ENCODE measurements around the gene TCAIM. TPM values are rescaled to one million over a fixed set of nuclear protein-coding genes. Genes with fewer than 3 reads are reported as not detected.

The TCAIM gene
- polyA plus RNA-seq, 1 donor from 2014 or later = 38.1 TPM

DNA sequence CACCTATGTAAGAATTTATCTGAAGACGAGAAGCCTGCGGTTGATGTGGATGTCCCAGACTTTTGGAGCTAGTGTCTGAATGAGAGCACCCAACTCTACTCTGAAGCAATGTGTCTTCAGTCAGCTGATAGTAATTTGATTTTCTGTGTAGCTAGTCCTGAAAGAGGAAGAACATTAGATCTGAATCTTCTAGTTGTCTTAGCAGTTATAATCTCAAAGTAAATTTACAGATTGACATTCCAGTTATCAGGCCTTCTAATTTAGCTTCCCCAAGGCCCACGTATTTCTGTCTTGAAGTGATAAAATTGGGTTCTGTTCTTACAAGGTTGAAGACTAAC, 1.5 kb downstream of the TCAIM start:
- Histone ChIP-seq H3F3A (ENCODE audit: insufficient read depth, low read length, poor library complexity, severe bottlenecking) (no peaks in the 10 kb centered on the region), H3K9me3 (ENCODE audit: low read length) (no peaks in the 10 kb centered on the region), H3K4me3 (ENCODE audit: low read length) (peak overlapping the region; percentile 67), H4K20me1 (ENCODE audit: insufficient read depth) (no peaks in the 10 kb centered on the region), H3K4me2 (ENCODE audit: low read length) (peak overlapping the region; percentile 96), H2AFZ (ENCODE audit: low read depth, low read length) (no peak overlapping the region), H3K9me2 (ENCODE audit: insufficient read depth, low read length) (no peaks in the 10 kb centered on the region), H3K79me2 (replicated peaks; ENCODE audit: insufficient read depth, low read length) (peaks cover 33% of the 10 kb centered on the region), H3K36me3 (ENCODE audit: insufficient read depth, low read length) (no peaks in the 10 kb centered on the region), H3K27me3 (ENCODE audit: insufficient read depth, low read depth, low read length) (no peaks in the 10 kb centered on the region), H3K27ac (ENCODE audit: low read length) (no peak overlapping the region), H3K9ac (ENCODE audit: low read length) (no peak overlapping the region)
- no peak for TF ChIP-seq REST (IDR thresholded peaks at IDR 0.05; ENCODE audit: borderline replicate concordance)
- TF ChIP-seq EP300 (conservative IDR thresholded peaks at IDR 0.05; ENCODE audit: poor library complexity, severe bottlenecking) = no peak
- TF ChIP-seq MXI1 (conservative IDR thresholded peaks at IDR 0.05; ENCODE audit: poor library complexity, severe bottlenecking) = no peak
- no peak for TF ChIP-seq RAD21 (conservative IDR thresholded peaks at IDR 0.05)
- no peak for TF ChIP-seq CTCF (IDR thresholded peaks at IDR 0.05; ENCODE audit: poor library complexity, severe bottlenecking)
- no peak for TF ChIP-seq POLR2AphosphoS5 (IDR thresholded peaks at IDR 0.05)
- TF ChIP-seq SMC3 (conservative IDR thresholded peaks at IDR 0.05; ENCODE audit: poor library complexity) = no peak

DNA sequence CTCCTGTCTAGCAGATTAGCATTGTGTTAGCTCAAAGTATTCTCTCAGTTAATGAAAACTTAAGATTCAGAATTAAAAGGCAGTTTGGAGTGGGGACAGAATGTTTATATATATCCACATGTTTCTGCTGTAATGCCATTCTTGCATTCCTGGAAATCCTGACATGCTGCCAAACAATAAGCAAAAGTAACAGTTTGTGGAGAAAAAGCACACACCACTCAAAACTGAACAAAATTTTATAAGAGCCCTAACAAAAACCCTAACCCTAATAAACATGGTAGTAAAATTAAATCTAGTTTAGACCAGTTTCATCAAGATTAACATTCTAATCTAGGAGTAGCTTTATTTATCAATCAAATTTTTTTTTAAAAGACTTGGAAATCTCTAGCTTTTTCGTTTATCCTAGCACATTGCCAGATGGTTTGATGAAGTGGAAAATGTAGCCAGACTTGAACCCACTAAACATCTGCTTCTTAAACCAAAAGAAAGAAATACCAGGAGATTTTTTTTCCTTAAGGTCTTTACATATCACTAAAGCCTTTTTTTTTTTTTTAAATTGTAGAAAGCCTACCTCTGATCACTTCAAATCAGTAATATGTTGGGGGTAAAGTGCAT, 3.7 kb downstream of the TCAIM start:
- Histone ChIP-seq H3K27me3 (ENCODE audit: insufficient read depth, low read depth, low read length) (no peaks in the 10 kb centered on the region), H3F3A (ENCODE audit: insufficient read depth, low read length, poor library complexity, severe bottlenecking) (no peaks in the 10 kb centered on the region), H2AFZ (ENCODE audit: low read depth, low read length) (no peak overlapping the region), H3K9me3 (ENCODE audit: low read length) (no peaks in the 10 kb centered on the region), H3K9ac (ENCODE audit: low read length) (no peak overlapping the region), H3K9me2 (ENCODE audit: insufficient read depth, low read length) (no peaks in the 10 kb centered on the region), H3K27ac (ENCODE audit: low read length) (no peak overlapping the region), H3K36me3 (ENCODE audit: insufficient read depth, low read length) (no peaks in the 10 kb centered on the region), H3K4me3 (ENCODE audit: low read length) (no peak overlapping the region), H4K20me1 (ENCODE audit: insufficient read depth) (no peaks in the 10 kb centered on the region), H3K79me2 (replicated peaks; ENCODE audit: insufficient read depth, low read length) (peaks cover 33% of the 10 kb centered on the region), H3K4me2 (ENCODE audit: low read length) (no peak overlapping the region)
- no peak for TF ChIP-seq REST (IDR thresholded peaks at IDR 0.05; ENCODE audit: borderline replicate concordance)
- TF ChIP-seq POLR2AphosphoS5 (IDR thresholded peaks at IDR 0.05) = no peak
- no peak for TF ChIP-seq EP300 (conservative IDR thresholded peaks at IDR 0.05; ENCODE audit: poor library complexity, severe bottlenecking)
- TF ChIP-seq CTCF (IDR thresholded peaks at IDR 0.05; ENCODE audit: poor library complexity, severe bottlenecking) = no peak
- no peak for TF ChIP-seq TAF1 (IDR thresholded peaks at IDR 0.05; ENCODE audit: low read depth)
- no peak for TF ChIP-seq RAD21 (conservative IDR thresholded peaks at IDR 0.05)

All from neural cell (in vitro differentiated cells).